ENCODE measurements around the gene LPIN1.

DNA sequence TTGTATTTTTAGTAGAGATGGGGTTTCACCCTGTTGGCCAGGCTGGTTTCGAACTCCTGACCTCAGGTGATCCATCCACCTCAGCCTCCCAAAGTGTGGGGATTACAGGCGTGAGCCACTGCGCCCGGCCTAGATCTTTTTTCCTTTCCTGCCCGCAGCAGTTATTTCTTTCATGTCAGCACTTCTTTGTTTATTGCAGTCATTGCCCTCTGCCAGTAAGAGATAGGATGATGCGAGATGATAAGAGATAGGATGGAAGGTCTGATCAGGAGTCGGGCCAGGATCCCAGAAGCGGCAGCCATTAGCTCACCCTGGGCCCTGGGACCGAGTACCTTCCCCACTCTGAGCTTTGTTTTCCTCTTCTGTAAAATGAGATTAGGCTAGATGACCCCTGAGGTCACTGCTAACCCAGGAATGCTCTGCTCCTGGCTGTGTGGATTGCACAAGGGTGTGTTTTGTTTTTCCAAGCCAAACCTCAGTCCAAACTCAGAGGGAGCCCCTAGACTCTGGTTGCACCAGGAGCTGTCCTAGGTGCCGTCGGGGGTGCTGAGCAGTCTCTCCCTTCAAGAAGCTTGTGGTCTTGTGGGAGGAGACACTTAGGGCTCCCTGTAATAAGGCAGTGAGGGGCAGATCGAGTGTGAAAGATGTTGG lies 63.3 kb downstream of the LPIN1 start:
- TF ChIP-seq, protein P1, sequence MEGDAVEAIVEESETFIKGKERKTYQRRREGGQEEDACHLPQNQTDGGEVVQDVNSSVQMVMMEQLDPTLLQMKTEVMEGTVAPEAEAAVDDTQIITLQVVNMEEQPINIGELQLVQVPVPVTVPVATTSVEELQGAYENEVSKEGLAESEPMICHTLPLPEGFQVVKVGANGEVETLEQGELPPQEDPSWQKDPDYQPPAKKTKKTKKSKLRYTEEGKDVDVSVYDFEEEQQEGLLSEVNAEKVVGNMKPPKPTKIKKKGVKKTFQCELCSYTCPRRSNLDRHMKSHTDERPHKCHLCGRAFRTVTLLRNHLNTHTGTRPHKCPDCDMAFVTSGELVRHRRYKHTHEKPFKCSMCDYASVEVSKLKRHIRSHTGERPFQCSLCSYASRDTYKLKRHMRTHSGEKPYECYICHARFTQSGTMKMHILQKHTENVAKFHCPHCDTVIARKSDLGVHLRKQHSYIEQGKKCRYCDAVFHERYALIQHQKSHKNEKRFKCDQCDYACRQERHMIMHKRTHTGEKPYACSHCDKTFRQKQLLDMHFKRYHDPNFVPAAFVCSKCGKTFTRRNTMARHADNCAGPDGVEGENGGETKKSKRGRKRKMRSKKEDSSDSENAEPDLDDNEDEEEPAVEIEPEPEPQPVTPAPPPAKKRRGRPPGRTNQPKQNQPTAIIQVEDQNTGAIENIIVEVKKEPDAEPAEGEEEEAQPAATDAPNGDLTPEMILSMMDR (conservative IDR thresholded peaks at IDR 0.05) = no peak
- TF ChIP-seq EZH2 (IDR thresholded peaks at IDR 0.05; ENCODE audit: low read depth) = no peak

Measured in PC-9 (cell line).